ENCODE measurements around the gene SLC4A5. TPM values are rescaled to one million over a fixed set of nuclear protein-coding genes. Genes with fewer than 3 reads are reported as not detected.

Gene SLC4A5
- total and polyA plus RNA-seq, 10 donors: 0.45 to 9.7 (median 3.1) TPM

DNA sequence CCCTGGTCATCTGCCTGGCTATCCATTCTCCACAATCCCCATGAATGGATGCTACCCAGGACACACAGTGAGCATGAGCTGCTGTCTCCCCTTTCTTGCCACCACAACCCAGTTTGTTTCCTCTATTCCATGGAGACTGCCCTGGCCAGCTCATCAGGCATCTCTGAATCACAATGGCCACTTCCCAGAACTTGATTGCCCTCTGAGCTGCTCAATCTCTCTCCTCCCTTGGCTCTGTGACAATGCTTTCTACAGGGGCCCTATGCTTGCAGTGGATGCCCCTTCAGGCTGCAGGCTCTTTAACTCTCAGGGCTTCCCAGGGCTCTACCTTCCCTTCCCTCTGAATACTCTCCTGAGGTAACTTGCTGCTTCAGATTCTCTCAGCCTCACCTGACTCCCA, 14.4 kb upstream of the SLC4A5 start:
- TF ChIP-seq POLR2AphosphoS5 (IDR thresholded peaks at IDR 0.05) (no peak), POLR2A (IDR thresholded peaks at IDR 0.05) (no peak)
- TF ChIP-seq, protein P1, sequence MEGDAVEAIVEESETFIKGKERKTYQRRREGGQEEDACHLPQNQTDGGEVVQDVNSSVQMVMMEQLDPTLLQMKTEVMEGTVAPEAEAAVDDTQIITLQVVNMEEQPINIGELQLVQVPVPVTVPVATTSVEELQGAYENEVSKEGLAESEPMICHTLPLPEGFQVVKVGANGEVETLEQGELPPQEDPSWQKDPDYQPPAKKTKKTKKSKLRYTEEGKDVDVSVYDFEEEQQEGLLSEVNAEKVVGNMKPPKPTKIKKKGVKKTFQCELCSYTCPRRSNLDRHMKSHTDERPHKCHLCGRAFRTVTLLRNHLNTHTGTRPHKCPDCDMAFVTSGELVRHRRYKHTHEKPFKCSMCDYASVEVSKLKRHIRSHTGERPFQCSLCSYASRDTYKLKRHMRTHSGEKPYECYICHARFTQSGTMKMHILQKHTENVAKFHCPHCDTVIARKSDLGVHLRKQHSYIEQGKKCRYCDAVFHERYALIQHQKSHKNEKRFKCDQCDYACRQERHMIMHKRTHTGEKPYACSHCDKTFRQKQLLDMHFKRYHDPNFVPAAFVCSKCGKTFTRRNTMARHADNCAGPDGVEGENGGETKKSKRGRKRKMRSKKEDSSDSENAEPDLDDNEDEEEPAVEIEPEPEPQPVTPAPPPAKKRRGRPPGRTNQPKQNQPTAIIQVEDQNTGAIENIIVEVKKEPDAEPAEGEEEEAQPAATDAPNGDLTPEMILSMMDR (IDR thresholded peaks at IDR 0.05 in 8 of 11, conservative IDR thresholded peaks at IDR 0.05 in 3 of 11): no peak

DNA sequence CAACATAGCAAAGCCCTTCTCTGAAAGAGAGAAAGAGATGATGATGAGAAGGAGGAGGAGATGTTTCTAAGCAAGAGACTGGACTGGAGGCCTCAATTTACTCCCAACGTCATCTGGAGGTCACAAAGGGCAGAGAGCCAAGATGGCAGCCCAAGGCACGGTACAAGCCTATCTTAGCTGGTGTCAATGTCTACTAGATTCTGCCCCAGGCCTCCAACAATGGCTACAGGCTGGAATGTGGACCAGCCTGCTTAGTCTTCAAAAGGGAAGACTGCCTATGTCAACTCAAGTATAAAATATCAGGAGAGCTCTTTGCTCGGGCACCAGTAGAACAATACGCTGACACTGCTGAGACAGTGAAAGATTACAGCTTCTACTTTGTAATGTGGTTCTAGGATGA, 6.7 kb upstream of the SLC4A5 start:
- H3K4me3 ChIP-seq: no peak overlapping the region
- peaks cover 0 to 9% (median 0%) of the 10 kb centered on the region in 6 donors for H3K36me3 ChIP-seq
- no peaks in the 10 kb centered on the region for H3K9me3 ChIP-seq
- TF ChIP-seq POLR2AphosphoS5 (IDR thresholded peaks at IDR 0.05) (no peak), POLR2A (IDR thresholded peaks at IDR 0.05) (no peak)
- TF ChIP-seq, protein P1 (IDR thresholded peaks at IDR 0.05 in 8 of 11, conservative IDR thresholded peaks at IDR 0.05 in 3 of 11): no peak
- no peak overlapping the region for H3K27ac ChIP-seq
- 90 to 96% (median 95%) methylated on average over 4 of the region's 4 CpGs for WGBS, 5 donors
- no peaks in the 10 kb centered on the region for H3K27me3 ChIP-seq (replicated peaks in 1 of 7)
- no peaks in the 10 kb centered on the region for H3K4me1 ChIP-seq
- intact Hi-C loops (cut with DNase I; ENCODE audit: low total_unique reads): no loop called here
- DNase-seq: no peak

More for the DNA sequence above, 14.4 kb upstream of the SLC4A5 start:
- Histone ChIP-seq H3K4me1 (no peaks in the 10 kb centered on the region), H3K36me3 (peaks cover 9 to 84% (median 53%) of the 10 kb centered on the region in 6 donors), H3K9me3 (no peaks in the 10 kb centered on the region), H3K27ac (no peak overlapping the region), H3K4me3 (no peak overlapping the region), H3K27me3 (replicated peaks in 1 of 7) (no peaks in the 10 kb centered on the region)
- intact Hi-C loops (cut with DNase I; ENCODE audit: low total_unique reads): no loop called here
- no peak for DNase-seq

GRCh38 chr2:74347742-74348141, 4.5 kb upstream of the SLC4A5 start:
- no peak overlapping the region for H3K27ac ChIP-seq
- intact Hi-C loops (cut with DNase I; ENCODE audit: low total_unique reads): no loop called here
- TF ChIP-seq POLR2AphosphoS5 (IDR thresholded peaks at IDR 0.05) (no peak), POLR2A (IDR thresholded peaks at IDR 0.05) (no peak)
- TF ChIP-seq, protein P1 (IDR thresholded peaks at IDR 0.05 in 8 of 11, conservative IDR thresholded peaks at IDR 0.05 in 3 of 11): no peak
- H3K4me1 ChIP-seq: no peaks in the 10 kb centered on the region
- no peaks in the 10 kb centered on the region for H3K9me3 ChIP-seq
- DNase-seq: no peak
- WGBS, 5 donors: 92 to 97% (median 94%) methylated on average over 3 of the region's 3 CpGs
- H3K27me3 ChIP-seq (replicated peaks in 1 of 7): no peaks in the 10 kb centered on the region
- no peaks in the 10 kb centered on the region for H3K36me3 ChIP-seq
- H3K4me3 ChIP-seq: no peak overlapping the region

DNA sequence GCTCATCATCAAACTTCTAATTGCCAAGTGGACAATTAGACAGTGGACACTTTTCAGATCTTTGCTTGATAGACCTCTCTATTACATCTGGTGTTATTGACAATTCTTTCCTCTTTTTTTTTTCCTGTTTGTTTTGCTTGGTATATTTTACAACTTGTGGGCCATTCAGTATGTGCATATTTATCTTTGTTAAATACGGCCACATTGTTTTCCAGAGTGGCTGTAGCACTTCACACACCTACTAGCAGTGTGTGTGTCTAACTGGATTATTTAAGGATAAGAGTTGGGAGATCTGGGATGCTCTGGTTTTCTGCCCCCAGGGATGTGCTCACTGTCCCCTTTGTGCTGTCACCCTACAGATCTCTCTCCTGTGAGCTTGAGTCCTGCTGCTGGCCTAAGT, 4.1 kb upstream of the SLC4A5 start:
- DNase-seq: no peak
- H3K27ac ChIP-seq: no peak overlapping the region
- H3K36me3 ChIP-seq: no peaks in the 10 kb centered on the region
- TF ChIP-seq POLR2A (IDR thresholded peaks at IDR 0.05): no peak
- TF ChIP-seq, protein P1 (IDR thresholded peaks at IDR 0.05 in 8 of 11, conservative IDR thresholded peaks at IDR 0.05 in 3 of 11): no peak
- TF ChIP-seq POLR2AphosphoS5 (IDR thresholded peaks at IDR 0.05): no peak
- intact Hi-C loops (cut with DNase I; ENCODE audit: low total_unique reads): no loop called here
- H3K9me3 ChIP-seq: no peaks in the 10 kb centered on the region
- WGBS, 5 donors: 93 to 100% (median 96%) methylated on average over 1 of the region's 1 CpG
- H3K27me3 ChIP-seq (replicated peaks in 1 of 7): no peaks in the 10 kb centered on the region
- H3K4me3 ChIP-seq: no peak overlapping the region
- no peaks in the 10 kb centered on the region for H3K4me1 ChIP-seq
